GM23338 (cell line): ENCODE measurements around the gene HDGFL2. TPM values are rescaled to one million over a fixed set of nuclear protein-coding genes. Genes with fewer than 3 reads are reported as not detected.

Experiments
- ATAC-seq: fragments of 200-7000 bp; cut with Tn5 transposase; 3 replicates; pipeline ENCODE4 v1.9.1; 2020
- DNase-seq: peaks from one replicate; pipeline ENCODE4 v3.0.0-alpha.2; 2015; ENCODE audit warnings: low spot score
- H2AFZ ChIP-seq: fragments of 200-600 bp; sonication (generic); 2 replicates; pipeline ENCODE4 v1.8.0; 2016; ENCODE audit warnings: antibody characterized with exemption, mild to moderate bottlenecking, moderate library complexity
- H3F3A ChIP-seq: fragments of 200-600 bp; sonication (generic); replicated peaks from 2 replicates; pipeline ENCODE4 v1.8.0; 2017; ENCODE audit warnings: antibody characterized with exemption, mixed run types, low read depth
- H3K27ac ChIP-seq: fragments of 200-600 bp; sonication (generic); 2 replicates; pipeline ENCODE4 v1.6.1; 2016; ENCODE audit warnings: low read depth
- H3K27me3 ChIP-seq: fragments of 200-600 bp; sonication (generic); 2 replicates; pipeline ENCODE4 v1.8.0; 2016; ENCODE audit warnings: mild to moderate bottlenecking, mixed run types, moderate library complexity; ENCODE audit not compliant: insufficient read depth
- H3K36me3 ChIP-seq: fragments of 200-600 bp; sonication (generic); 2 replicates; pipeline ENCODE4 v1.8.0; 2016; ENCODE audit warnings: mild to moderate bottlenecking; ENCODE audit not compliant: insufficient read depth
- H3K4me1 ChIP-seq: fragments of 200-600 bp; sonication (generic); 2 replicates; pipeline ENCODE4 v1.8.0; 2016; ENCODE audit warnings: mild to moderate bottlenecking, moderate library complexity; ENCODE audit not compliant: insufficient read depth
- H3K4me2 ChIP-seq: fragments of 200-600 bp; sonication (generic); 2 replicates; pipeline ENCODE4 v1.7.1; 2017; ENCODE audit warnings: mixed run types
- H3K4me3 ChIP-seq: fragments of 200-600 bp; sonication (generic); 2 replicates; pipeline ENCODE4 v1.6.1; 2016; ENCODE audit warnings: mixed run types
- H3K79me2 ChIP-seq: fragments of 200-600 bp; sonication (generic); replicated peaks from 2 replicates; pipeline ENCODE4 v1.8.0; 2017; ENCODE audit warnings: mild to moderate bottlenecking; ENCODE audit not compliant: insufficient read depth
- H3K9me2 ChIP-seq: fragments of 200-600 bp; sonication (generic); 2 replicates; pipeline ENCODE4 v1.8.0; 2017; ENCODE audit not compliant: insufficient read depth
- H4K20me1 ChIP-seq: fragments of 200-600 bp; sonication (generic); replicated peaks from 2 replicates; pipeline ENCODE4 v1.8.0; 2017; ENCODE audit warnings: mild to moderate bottlenecking; ENCODE audit not compliant: insufficient read depth
- H3K27ac Mint-ChIP-seq: 2 replicates; pipeline ENCODE4 v1.8.0; 2020; ENCODE audit warnings: inconsistent platforms, mild to moderate bottlenecking, moderate library complexity, mixed read lengths
- H3K27me3 Mint-ChIP-seq: 3 replicates; pipeline ENCODE4 v1.8.0; 2022; ENCODE audit warnings: low read depth, mild to moderate bottlenecking, moderate library complexity, mixed read lengths, inconsistent platforms; ENCODE audit not compliant: insufficient read depth, poor library complexity
- H3K36me3 Mint-ChIP-seq: 3 replicates; pipeline ENCODE4 v1.8.0; 2021; ENCODE audit warnings: low read depth, mild to moderate bottlenecking, inconsistent platforms, moderate library complexity, mixed read lengths
- H3K4me1 Mint-ChIP-seq: 3 replicates; pipeline ENCODE4 v1.8.0; 2020; ENCODE audit warnings: mild to moderate bottlenecking, inconsistent platforms, mixed read lengths
- H3K4me3 Mint-ChIP-seq: 3 replicates; pipeline ENCODE4 v1.8.0; 2021; ENCODE audit warnings: moderate library complexity, mild to moderate bottlenecking, inconsistent platforms, mixed read lengths
- H3K9me3 Mint-ChIP-seq: 3 replicates; pipeline ENCODE4 v1.8.0; 2020; ENCODE audit warnings: moderate library complexity, mild to moderate bottlenecking, inconsistent platforms, mixed read lengths
- CREB1 ChIP-seq: fragments of 250-450 bp; sonication (Bioruptor Pico); IDR thresholded peaks from 2 replicates; pipeline ENCODE4 v1.5.0; 2020; ENCODE audit warnings: low read depth, mild to moderate bottlenecking, moderate library complexity
- ETS1 ChIP-seq: IDR thresholded peaks from 2 replicates; pipeline ENCODE4 v1.6.1; 2016; ENCODE audit warnings: antibody characterized with exemption
- EZH2 ChIP-seq: fragments of 200-600 bp; sonication (generic); IDR thresholded peaks from one replicate; pipeline ENCODE4 v1.8.0; 2017; ENCODE audit warnings: antibody characterized with exemption, mild to moderate bottlenecking, low read depth; ENCODE audit not compliant: unreplicated experiment
- EZH2phosphoT487 ChIP-seq: fragments of 200-600 bp; sonication (generic); IDR thresholded peaks from one replicate; pipeline ENCODE4 v1.8.1; 2018; ENCODE audit warnings: antibody characterized with exemption; ENCODE audit not compliant: unreplicated experiment
- JUNB ChIP-seq: IDR thresholded peaks from one replicate; pipeline ENCODE4 v1.6.1; 2016; ENCODE audit warnings: antibody characterized with exemption; ENCODE audit not compliant: unreplicated experiment
- NANOG ChIP-seq: IDR thresholded peaks from 2 replicates; pipeline ENCODE4 v1.6.1; 2016; ENCODE audit warnings: antibody characterized with exemption, borderline replicate concordance
- POLR2AphosphoS5 ChIP-seq: IDR thresholded peaks from 2 replicates; pipeline ENCODE4 v1.6.1; 2016; ENCODE audit warnings: antibody characterized with exemption, low read depth
- STAT1 ChIP-seq: IDR thresholded peaks from one replicate; pipeline ENCODE4 v1.6.1; 2016; ENCODE audit warnings: antibody characterized with exemption; ENCODE audit not compliant: unreplicated experiment
- ZNF114 ChIP-seq: fragments of 250-450 bp; sonication (Bioruptor Pico); IDR thresholded peaks from 2 replicates; pipeline ENCODE4 v1.5.0; 2020; ENCODE audit warnings: mild to moderate bottlenecking, moderate library complexity
- ZNF331 ChIP-seq: fragments of 250-450 bp; sonication (Bioruptor Pico); IDR thresholded peaks from 2 replicates; pipeline ENCODE4 v1.5.0; 2020; ENCODE audit warnings: low read depth, mild to moderate bottlenecking, moderate library complexity
- ZNF462 ChIP-seq: fragments of 250-450 bp; sonication (Bioruptor Pico); IDR thresholded peaks from 2 replicates; pipeline ENCODE4 v1.5.0; 2020; ENCODE audit warnings: mild to moderate bottlenecking, moderate library complexity
- polyA plus RNA-seq: library from polyadenylated mRNA; unstranded; fragments of >200 nt; fragmentation: Nextera tagmentation; extraction: Ambion mirVana; gene quantifications from 2 replicates; pipeline ENCODE4 v1.2.1, GENCODE V29; 2016
- total RNA-seq: library from RNA; depleted of rRNA; stranded (reverse); fragments of >200 nt; shearing (Covaris generic); gene quantifications from 2 replicates; pipeline ENCODE4 v1.2.3, GENCODE V29; 2014
- TF ChIP-seq, protein P1 (sequence below), 2 experiments: fragments of 200-600 bp in 1 of 2; sonication (generic) in 1 of 2; conservative IDR thresholded peaks; 2 replicates each; pipeline versions ENCODE4 v1.5.1 to v1.6.1; 2016 to 2017; ENCODE audit warnings: antibody characterized with exemption in 2 of 2, low read depth in 2 of 2, mild to moderate bottlenecking in 2 of 2, moderate library complexity in 1 of 2
- TF ChIP-seq, protein P2 (sequence below): IDR thresholded peaks from one replicate; pipeline ENCODE4 v1.6.1; 2018; ENCODE audit warnings: antibody characterized with exemption; ENCODE audit not compliant: unreplicated experiment

HDGFL2 gene
- total and polyA plus RNA-seq, 2 experiments from 2014 or later, result 64.8 to 113 TPM

DNA sequence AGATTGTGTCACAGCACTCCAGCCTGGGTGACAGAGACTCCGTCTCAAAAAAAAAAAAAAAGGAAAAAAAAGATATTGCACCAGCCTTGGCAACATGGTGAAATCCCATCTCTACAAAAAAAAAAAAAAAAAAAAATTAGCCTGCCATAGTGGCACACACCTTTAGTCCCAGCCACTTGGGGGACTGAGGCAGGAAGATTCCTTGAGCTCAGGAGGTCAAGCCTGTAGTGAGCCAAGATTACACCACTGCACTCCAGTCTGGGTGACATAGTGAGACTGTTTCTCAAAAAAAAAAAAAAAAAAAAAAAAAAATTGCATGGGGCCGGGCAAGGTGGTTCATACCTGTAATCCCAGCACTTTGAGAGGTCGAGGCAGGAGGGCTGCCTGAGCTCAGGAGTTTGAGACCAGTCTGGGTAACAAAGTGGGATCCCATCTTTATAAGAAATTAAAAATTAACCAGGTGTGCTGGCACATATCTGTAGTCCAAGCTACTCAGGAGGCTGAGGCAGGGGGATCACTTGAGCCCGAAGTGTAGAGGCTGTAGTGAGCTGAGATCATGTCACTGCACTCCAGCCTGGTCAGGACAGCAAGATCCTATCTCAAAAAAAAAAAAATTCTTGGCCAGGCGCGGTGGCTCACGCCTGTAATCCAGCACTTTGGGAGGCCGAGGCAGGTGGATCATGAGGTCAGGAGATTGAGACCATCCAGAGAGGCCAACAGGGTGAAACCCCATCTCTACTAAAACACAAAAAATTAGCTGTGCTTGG, 7.1 kb upstream of the HDGFL2 start:
- no peak overlapping the region for H3K4me3 Mint-ChIP-seq
- Histone ChIP-seq H4K20me1 (no peaks in the 10 kb centered on the region), H3K79me2 (no peaks in the 10 kb centered on the region), H3F3A (no peaks in the 10 kb centered on the region), H2AFZ (no peak overlapping the region), H3K27me3 (no peaks in the 10 kb centered on the region), H3K4me3 (no peak overlapping the region), H3K4me1 (no peaks in the 10 kb centered on the region), H3K4me2 (no peak overlapping the region), H3K36me3 (no peaks in the 10 kb centered on the region), H3K9me2 (no peaks in the 10 kb centered on the region), H3K27ac (no peak overlapping the region)
- no peaks in the 10 kb centered on the region for H3K36me3 Mint-ChIP-seq
- DNase-seq, result no peak
- no peak for ATAC-seq
- H3K27me3 Mint-ChIP-seq, result no peaks in the 10 kb centered on the region
- TF ChIP-seq NANOG (no peak), CREB1 (no peak), ZNF462 (CRISPR knock-in tag) (no peak), EZH2 (no peak), ETS1 (no peak), STAT1 (no peak), EZH2phosphoT487 (no peak), ZNF331 (CRISPR knock-in tag) (no peak), JUNB (no peak), ZNF114 (CRISPR knock-in tag) (no peak), POLR2AphosphoS5 (no peak)
- TF ChIP-seq, protein P1, sequence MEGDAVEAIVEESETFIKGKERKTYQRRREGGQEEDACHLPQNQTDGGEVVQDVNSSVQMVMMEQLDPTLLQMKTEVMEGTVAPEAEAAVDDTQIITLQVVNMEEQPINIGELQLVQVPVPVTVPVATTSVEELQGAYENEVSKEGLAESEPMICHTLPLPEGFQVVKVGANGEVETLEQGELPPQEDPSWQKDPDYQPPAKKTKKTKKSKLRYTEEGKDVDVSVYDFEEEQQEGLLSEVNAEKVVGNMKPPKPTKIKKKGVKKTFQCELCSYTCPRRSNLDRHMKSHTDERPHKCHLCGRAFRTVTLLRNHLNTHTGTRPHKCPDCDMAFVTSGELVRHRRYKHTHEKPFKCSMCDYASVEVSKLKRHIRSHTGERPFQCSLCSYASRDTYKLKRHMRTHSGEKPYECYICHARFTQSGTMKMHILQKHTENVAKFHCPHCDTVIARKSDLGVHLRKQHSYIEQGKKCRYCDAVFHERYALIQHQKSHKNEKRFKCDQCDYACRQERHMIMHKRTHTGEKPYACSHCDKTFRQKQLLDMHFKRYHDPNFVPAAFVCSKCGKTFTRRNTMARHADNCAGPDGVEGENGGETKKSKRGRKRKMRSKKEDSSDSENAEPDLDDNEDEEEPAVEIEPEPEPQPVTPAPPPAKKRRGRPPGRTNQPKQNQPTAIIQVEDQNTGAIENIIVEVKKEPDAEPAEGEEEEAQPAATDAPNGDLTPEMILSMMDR (conservative IDR thresholded peaks at IDR 0.05; ENCODE audit: low read depth in 2 of 2), result no peak
- TF ChIP-seq, protein P2, sequence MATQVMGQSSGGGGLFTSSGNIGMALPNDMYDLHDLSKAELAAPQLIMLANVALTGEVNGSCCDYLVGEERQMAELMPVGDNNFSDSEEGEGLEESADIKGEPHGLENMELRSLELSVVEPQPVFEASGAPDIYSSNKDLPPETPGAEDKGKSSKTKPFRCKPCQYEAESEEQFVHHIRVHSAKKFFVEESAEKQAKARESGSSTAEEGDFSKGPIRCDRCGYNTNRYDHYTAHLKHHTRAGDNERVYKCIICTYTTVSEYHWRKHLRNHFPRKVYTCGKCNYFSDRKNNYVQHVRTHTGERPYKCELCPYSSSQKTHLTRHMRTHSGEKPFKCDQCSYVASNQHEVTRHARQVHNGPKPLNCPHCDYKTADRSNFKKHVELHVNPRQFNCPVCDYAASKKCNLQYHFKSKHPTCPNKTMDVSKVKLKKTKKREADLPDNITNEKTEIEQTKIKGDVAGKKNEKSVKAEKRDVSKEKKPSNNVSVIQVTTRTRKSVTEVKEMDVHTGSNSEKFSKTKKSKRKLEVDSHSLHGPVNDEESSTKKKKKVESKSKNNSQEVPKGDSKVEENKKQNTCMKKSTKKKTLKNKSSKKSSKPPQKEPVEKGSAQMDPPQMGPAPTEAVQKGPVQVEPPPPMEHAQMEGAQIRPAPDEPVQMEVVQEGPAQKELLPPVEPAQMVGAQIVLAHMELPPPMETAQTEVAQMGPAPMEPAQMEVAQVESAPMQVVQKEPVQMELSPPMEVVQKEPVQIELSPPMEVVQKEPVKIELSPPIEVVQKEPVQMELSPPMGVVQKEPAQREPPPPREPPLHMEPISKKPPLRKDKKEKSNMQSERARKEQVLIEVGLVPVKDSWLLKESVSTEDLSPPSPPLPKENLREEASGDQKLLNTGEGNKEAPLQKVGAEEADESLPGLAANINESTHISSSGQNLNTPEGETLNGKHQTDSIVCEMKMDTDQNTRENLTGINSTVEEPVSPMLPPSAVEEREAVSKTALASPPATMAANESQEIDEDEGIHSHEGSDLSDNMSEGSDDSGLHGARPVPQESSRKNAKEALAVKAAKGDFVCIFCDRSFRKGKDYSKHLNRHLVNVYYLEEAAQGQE, result no peak
- H3K4me1 Mint-ChIP-seq, result no peaks in the 10 kb centered on the region
- no peak overlapping the region for H3K27ac Mint-ChIP-seq
- no peaks in the 10 kb centered on the region for H3K9me3 Mint-ChIP-seq
